HepG2 (cell line): ENCODE data around the gene TTC19. TPM values are rescaled to one million over a fixed set of nuclear protein-coding genes. Genes with fewer than 3 reads are reported as not detected.

Source experiments
- ATAC-seq: fragments of 200-7000 bp; cut with Tn5 transposase; 3 replicates; pipeline ENCODE4 v1.9.1; 2020; ENCODE audit warnings: mild to moderate bottlenecking, moderate library complexity
- BruUV-seq: library from RNA; stranded (reverse); fragments of 400-500 nt; replicated peaks from 2 replicates; lab custom pipeline; 2021; lab: Mats Ljungman, UMichigan
- CTCF ChIA-PET: fragments of 300-600 bp; formaldehyde crosslinking; extraction: SDS; loops from one replicate; lab custom pipeline; 2021; ENCODE audit warnings: low total read pairs, inconsistent platforms, low intra/inter-chr PET ratio; lab: Yijun Ruan, JAX
- POLR2A ChIA-PET: fragments of 350-600 bp; sonication (Branson Sonifier 250); formaldehyde crosslinking; loops from one replicate; lab custom pipeline; 2020; ENCODE audit warnings: antibody characterized with exemption, inconsistent platforms; lab: Yijun Ruan, JAX
- DNase-seq: peaks from one replicate; pipeline ENCODE4 v3.0.0-alpha.2; 2015; ENCODE audit warnings: low spot score
- FAIRE-seq: peaks from 3 replicates; lab custom pipeline; 2011; peaks lifted over from hg19 to GRCh38; lab: Jason Lieb, UNC
- H2AFZ ChIP-seq: one replicate; pipeline ENCODE4 v1.6.1; 2011; ENCODE audit warnings: low read length, inconsistent platforms
- H3K27ac ChIP-seq: fragments of 300-600 bp; 3 replicates; pipeline ENCODE4 v1.8.0; 2011; ENCODE audit warnings: mixed run types, mild to moderate bottlenecking, mixed read lengths, low read length, inconsistent platforms; ENCODE audit not compliant: insufficient read depth; ENCODE audit errors: extremely low read length
- H3K27me3 ChIP-seq, 2 experiments: fragments of 200-600 bp in 1 of 2; 2 replicates in 1 of 2; 3 replicates in 1 of 2; pipeline versions ENCODE4 v1.6.0 to v1.8.0; 2011; ENCODE audit warnings: low read length in 2 of 2, mild to moderate bottlenecking in 2 of 2, moderate library complexity in 2 of 2, inconsistent platforms in 1 of 2; ENCODE audit not compliant: insufficient read depth in 2 of 2, control insufficient read depth in 1 of 2
- H3K36me3 ChIP-seq, 2 experiments: fragments of 200-600 bp in 1 of 2; replicated peaks in 1 of 2; 2 replicates in 1 of 2; 3 replicates in 1 of 2; pipeline versions ENCODE4 v1.5.1 to v1.8.0; 2011; ENCODE audit warnings: low read length in 2 of 2, inconsistent platforms in 1 of 2; ENCODE audit not compliant: insufficient read depth in 2 of 2, control insufficient read depth in 1 of 2
- H3K4me1 ChIP-seq: 2 replicates; pipeline ENCODE4 v1.5.1; 2012; ENCODE audit warnings: low read length, inconsistent platforms; ENCODE audit not compliant: insufficient read depth
- H3K4me2 ChIP-seq: 2 replicates; pipeline ENCODE4 v1.6.0; 2011; ENCODE audit warnings: low read depth, low read length, inconsistent platforms
- H3K4me3 ChIP-seq, 3 experiments: fragments of 200-600 bp in 1 of 3; sonication (generic), shearing (Covaris generic) in 1 of 3; replicated peaks in 1 of 3; 2 replicates each; pipeline ENCODE4 v1.5.1; 2011 to 2016; ENCODE audit warnings: low read length in 3 of 3, inconsistent platforms in 2 of 3, low read depth in 2 of 3, mild to moderate bottlenecking in 2 of 3, control low read depth in 1 of 3, mixed read lengths in 1 of 3; ENCODE audit not compliant: insufficient read depth in 1 of 3
- H3K79me2 ChIP-seq: one replicate; pipeline ENCODE4 v1.6.1; 2011; ENCODE audit warnings: low read length, inconsistent platforms; ENCODE audit not compliant: insufficient read depth
- H3K9ac ChIP-seq: 2 replicates; pipeline ENCODE4 v1.6.0; 2011; ENCODE audit warnings: mild to moderate bottlenecking, low read depth, low read length, inconsistent platforms; ENCODE audit not compliant: insufficient read depth
- H3K9me3 ChIP-seq: 2 replicates; pipeline ENCODE4 v1.5.1; 2012; ENCODE audit warnings: mild to moderate bottlenecking, low read length
- H4K20me1 ChIP-seq: 2 replicates; pipeline ENCODE4 v1.6.0; 2011; ENCODE audit warnings: inconsistent platforms, mild to moderate bottlenecking, low read length, moderate library complexity; ENCODE audit not compliant: insufficient read depth
- DMAP1 ChIP-seq: IDR thresholded peaks from 2 replicates; pipeline ENCODE4 v1.6.1; 2016
- EEA1 ChIP-seq: sonication (generic); formaldehyde crosslinking; IDR thresholded peaks from 2 replicates; pipeline ENCODE4 v1.5.1; 2020; ENCODE audit warnings: mild to moderate bottlenecking, missing genetic modification reagents, borderline replicate concordance
- FOSL2 ChIP-seq: sonication (generic); formaldehyde crosslinking; IDR thresholded peaks from 2 replicates; pipeline ENCODE4 v1.4.0; 2020; ENCODE audit warnings: missing genetic modification reagents
- NFYC ChIP-seq: IDR thresholded peaks from 2 replicates; pipeline ENCODE4 v1.6.1; 2016; ENCODE audit warnings: missing genetic modification reagents, missing compliant biosample characterization
- RFXANK ChIP-seq: IDR thresholded peaks from 2 replicates; pipeline ENCODE4 v1.6.1; 2016
- SAP130 ChIP-seq: IDR thresholded peaks from 2 replicates; pipeline ENCODE4 v1.6.1; 2016; ENCODE audit warnings: low read depth
- SMAD9 ChIP-seq: sonication (generic); formaldehyde crosslinking; IDR thresholded peaks from 2 replicates; pipeline ENCODE4 v1.5.1; 2020; ENCODE audit warnings: mild to moderate bottlenecking, missing genetic modification reagents
- SNRNP70 ChIP-seq: fragments of 200-400 bp; formaldehyde crosslinking; IDR thresholded peaks from 2 replicates; pipeline ENCODE4 v1.6.1; 2017; ENCODE audit warnings: mild to moderate bottlenecking, low read depth, low read length, moderate library complexity
- U2AF1 ChIP-seq: fragments of 200-400 bp; formaldehyde crosslinking; optimal IDR thresholded peaks from 2 replicates; pipeline ENCODE3; 2017; ENCODE audit warnings: mild to moderate bottlenecking, low read depth, low read length
- ZFP41 ChIP-seq: sonication (generic); formaldehyde crosslinking; IDR thresholded peaks from 2 replicates; pipeline ENCODE4 v1.4.0; 2020; ENCODE audit warnings: mild to moderate bottlenecking, missing genetic modification reagents, borderline replicate concordance
- ZMYM3 ChIP-seq: sonication (generic); formaldehyde crosslinking; IDR thresholded peaks from 2 replicates; pipeline ENCODE4 v1.5.1; 2020; ENCODE audit warnings: mild to moderate bottlenecking, missing genetic modification reagents
- ZNF160 ChIP-seq: sonication (generic); formaldehyde crosslinking; IDR thresholded peaks from 2 replicates; pipeline ENCODE4 v1.8.0; 2022; ENCODE audit warnings: mild to moderate bottlenecking, inconsistent platforms, missing genetic modification reagents
- ZNF256 ChIP-seq: sonication (generic); formaldehyde crosslinking; conservative IDR thresholded peaks from 2 replicates; pipeline ENCODE4 v1.4.0; 2020; ENCODE audit warnings: missing genetic modification reagents
- ZNF333 ChIP-seq: sonication (generic); formaldehyde crosslinking; IDR thresholded peaks from 2 replicates; pipeline ENCODE4 v1.4.0; 2020; ENCODE audit warnings: mild to moderate bottlenecking, missing genetic modification reagents, borderline replicate concordance
- WGBS: methylation state at CpG from one replicate; pipeline ENCODE4 v1.1.6; 2017; ENCODE audit warnings: low lambda C conversion rate; 5-methylcytosine and 5-hydroxymethylcytosine counted together
- in situ Hi-C: cut with HindIII; loops from 2 replicates; pipeline ENCODE4 v1.10.0; 2017; ENCODE audit warnings: low pct_unique_long_range_greater_than_20kb; ENCODE audit not compliant: extremely low pct_ligation_motif_present
- intact Hi-C: fragments of 100-400 bp; cut with micrococcal nuclease; formaldehyde crosslinking; loops from one replicate; pipeline ENCODE4 v1.10.0; 2022; ENCODE audit not compliant: unreplicated experiment
- polyA plus RNA-seq, 8 experiments: library from polyadenylated mRNA; depleted of rRNA in 3 of 8; stranded (reverse) in 7 of 8; unstranded in 1 of 8; fragments of >200 nt; fragmentation: Illumina TruSeq in 4 of 8; extraction: Trizol in 4 of 8; gene quantifications; 2 replicates each; pipeline versions ENCODE4 v1.2.1 to v1.2.3, GENCODE V29; 2011 to 2016; ENCODE audit warnings: low read depth in 4 of 8, missing spikeins in 1 of 8, mixed read lengths in 1 of 8; ENCODE audit not compliant: insufficient read depth in 1 of 8
- total RNA-seq, 5 experiments: library from RNA; depleted of rRNA; stranded (reverse); fragments of >200 nt; fragmentation: Illumina TruSeq; extraction: Trizol; gene quantifications; 2 replicates each; pipeline ENCODE4 v1.2.3, GENCODE V29; 2016; ENCODE audit warnings: low read depth in 1 of 5
- TF ChIP-seq, protein P1 (sequence below): sonication (generic); formaldehyde crosslinking; IDR thresholded peaks from 2 replicates; pipeline ENCODE4 v1.9.0; 2021; ENCODE audit warnings: missing genetic modification reagents, borderline replicate concordance
- TF ChIP-seq, protein P2 (sequence below): sonication (generic); formaldehyde crosslinking; IDR thresholded peaks from 2 replicates; pipeline ENCODE4 v1.5.0; 2020; ENCODE audit warnings: missing genetic modification reagents
- TF ChIP-seq, protein P3 (sequence below): sonication (generic); formaldehyde crosslinking; IDR thresholded peaks from 2 replicates; pipeline ENCODE4 v1.5.0; 2020; ENCODE audit warnings: missing genetic modification reagents
- TF ChIP-seq, protein P4 (sequence below): sonication (generic); formaldehyde crosslinking; IDR thresholded peaks from 2 replicates; pipeline ENCODE4 v1.4.0; 2020; ENCODE audit warnings: mild to moderate bottlenecking, missing genetic modification reagents

TTC19 gene
- total and polyA plus RNA-seq, 2 of the 13 experiments (the other 11 are each of a cell fraction or from before 2014, with no cell fraction given), result 4.4 to 24.3 TPM

DNA sequence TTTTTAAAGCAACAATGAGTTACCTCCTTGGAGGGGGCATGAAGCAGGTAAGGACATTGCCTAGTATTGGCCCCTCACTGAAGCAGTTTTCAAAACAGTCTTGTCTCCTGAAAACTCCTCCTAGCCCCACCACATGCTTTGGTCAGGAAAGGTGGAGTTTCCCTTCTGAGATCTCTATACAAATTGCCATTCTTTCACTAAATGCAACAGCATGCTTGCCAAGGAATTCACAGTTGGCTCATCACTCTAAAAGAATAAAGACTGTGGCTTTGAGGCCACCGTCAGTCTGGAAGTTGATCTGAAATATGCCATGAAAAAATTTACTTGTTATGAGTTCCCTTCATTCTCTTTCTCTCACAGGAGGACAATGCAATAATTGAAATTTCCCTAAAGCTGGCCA lies 4.2 kb downstream of the TTC19 start:
- in situ Hi-C loops (no loop called here), intact Hi-C loops (no loop called here)
- no peak for ATAC-seq
- Histone ChIP-seq H3K27me3 (no peaks in the 10 kb centered on the region; a peak in 1 of 5 replicates), H3K4me3 (no peak overlapping the region), H3K9ac (no peak overlapping the region), H4K20me1 (no peaks in the 10 kb centered on the region), H3K4me2 (no peak overlapping the region), H3K9me3 (no peaks in the 10 kb centered on the region), H3K27ac (no peak overlapping the region), H3K79me2 (peaks cover 21% of the 10 kb centered on the region), H3K36me3 (peaks cover 23 to 67% of the 10 kb centered on the region in 2 experiments), H2AFZ (no peak overlapping the region), H3K4me1 (peaks cover 20% of the 10 kb centered on the region)
- ChIA-PET CTCF (no interaction called here), POLR2A (no interaction called here)
- 95% methylated on average over 1 of the region's 1 CpG for WGBS
- no TSS peak for BruUV-seq
- no peak for FAIRE-seq
- no peak for DNase-seq
- TF ChIP-seq, protein P1, sequence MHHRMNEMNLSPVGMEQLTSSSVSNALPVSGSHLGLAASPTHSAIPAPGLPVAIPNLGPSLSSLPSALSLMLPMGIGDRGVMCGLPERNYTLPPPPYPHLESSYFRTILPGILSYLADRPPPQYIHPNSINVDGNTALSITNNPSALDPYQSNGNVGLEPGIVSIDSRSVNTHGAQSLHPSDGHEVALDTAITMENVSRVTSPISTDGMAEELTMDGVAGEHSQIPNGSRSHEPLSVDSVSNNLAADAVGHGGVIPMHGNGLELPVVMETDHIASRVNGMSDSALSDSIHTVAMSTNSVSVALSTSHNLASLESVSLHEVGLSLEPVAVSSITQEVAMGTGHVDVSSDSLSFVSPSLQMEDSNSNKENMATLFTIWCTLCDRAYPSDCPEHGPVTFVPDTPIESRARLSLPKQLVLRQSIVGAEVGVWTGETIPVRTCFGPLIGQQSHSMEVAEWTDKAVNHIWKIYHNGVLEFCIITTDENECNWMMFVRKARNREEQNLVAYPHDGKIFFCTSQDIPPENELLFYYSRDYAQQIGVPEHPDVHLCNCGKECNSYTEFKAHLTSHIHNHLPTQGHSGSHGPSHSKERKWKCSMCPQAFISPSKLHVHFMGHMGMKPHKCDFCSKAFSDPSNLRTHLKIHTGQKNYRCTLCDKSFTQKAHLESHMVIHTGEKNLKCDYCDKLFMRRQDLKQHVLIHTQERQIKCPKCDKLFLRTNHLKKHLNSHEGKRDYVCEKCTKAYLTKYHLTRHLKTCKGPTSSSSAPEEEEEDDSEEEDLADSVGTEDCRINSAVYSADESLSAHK (CRISPR knock-in tag), result no peak
- TF ChIP-seq EEA1 (CRISPR knock-in tag), result no peak
- TF ChIP-seq NFYC (CRISPR knock-in tag), result no peak
- TF ChIP-seq SMAD9 (CRISPR knock-in tag), result no peak
- no peak for TF ChIP-seq ZMYM3 (CRISPR knock-in tag)
- no peak for TF ChIP-seq ZNF333 (CRISPR knock-in tag)
- no peak for TF ChIP-seq SNRNP70
- no peak for TF ChIP-seq DMAP1 (CRISPR knock-in tag)
- no peak for TF ChIP-seq FOSL2
- TF ChIP-seq ZNF256 (CRISPR knock-in tag), result no peak
- no peak for TF ChIP-seq U2AF1
- no peak for TF ChIP-seq ZFP41 (CRISPR knock-in tag)
- TF ChIP-seq, protein P2, sequence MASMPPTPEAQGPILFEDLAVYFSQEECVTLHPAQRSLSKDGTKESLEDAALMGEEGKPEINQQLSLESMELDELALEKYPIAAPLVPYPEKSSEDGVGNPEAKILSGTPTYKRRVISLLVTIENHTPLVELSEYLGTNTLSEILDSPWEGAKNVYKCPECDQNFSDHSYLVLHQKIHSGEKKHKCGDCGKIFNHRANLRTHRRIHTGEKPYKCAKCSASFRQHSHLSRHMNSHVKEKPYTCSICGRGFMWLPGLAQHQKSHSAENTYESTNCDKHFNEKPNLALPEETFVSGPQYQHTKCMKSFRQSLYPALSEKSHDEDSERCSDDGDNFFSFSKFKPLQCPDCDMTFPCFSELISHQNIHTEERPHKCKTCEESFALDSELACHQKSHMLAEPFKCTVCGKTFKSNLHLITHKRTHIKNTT (CRISPR knock-in tag), result no peak
- TF ChIP-seq, protein P3, sequence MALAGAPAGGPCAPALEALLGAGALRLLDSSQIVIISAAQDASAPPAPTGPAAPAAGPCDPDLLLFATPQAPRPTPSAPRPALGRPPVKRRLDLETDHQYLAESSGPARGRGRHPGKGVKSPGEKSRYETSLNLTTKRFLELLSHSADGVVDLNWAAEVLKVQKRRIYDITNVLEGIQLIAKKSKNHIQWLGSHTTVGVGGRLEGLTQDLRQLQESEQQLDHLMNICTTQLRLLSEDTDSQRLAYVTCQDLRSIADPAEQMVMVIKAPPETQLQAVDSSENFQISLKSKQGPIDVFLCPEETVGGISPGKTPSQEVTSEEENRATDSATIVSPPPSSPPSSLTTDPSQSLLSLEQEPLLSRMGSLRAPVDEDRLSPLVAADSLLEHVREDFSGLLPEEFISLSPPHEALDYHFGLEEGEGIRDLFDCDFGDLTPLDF, result no peak
- TF ChIP-seq RFXANK, result no peak
- TF ChIP-seq SAP130, result no peak
- TF ChIP-seq, protein P4, sequence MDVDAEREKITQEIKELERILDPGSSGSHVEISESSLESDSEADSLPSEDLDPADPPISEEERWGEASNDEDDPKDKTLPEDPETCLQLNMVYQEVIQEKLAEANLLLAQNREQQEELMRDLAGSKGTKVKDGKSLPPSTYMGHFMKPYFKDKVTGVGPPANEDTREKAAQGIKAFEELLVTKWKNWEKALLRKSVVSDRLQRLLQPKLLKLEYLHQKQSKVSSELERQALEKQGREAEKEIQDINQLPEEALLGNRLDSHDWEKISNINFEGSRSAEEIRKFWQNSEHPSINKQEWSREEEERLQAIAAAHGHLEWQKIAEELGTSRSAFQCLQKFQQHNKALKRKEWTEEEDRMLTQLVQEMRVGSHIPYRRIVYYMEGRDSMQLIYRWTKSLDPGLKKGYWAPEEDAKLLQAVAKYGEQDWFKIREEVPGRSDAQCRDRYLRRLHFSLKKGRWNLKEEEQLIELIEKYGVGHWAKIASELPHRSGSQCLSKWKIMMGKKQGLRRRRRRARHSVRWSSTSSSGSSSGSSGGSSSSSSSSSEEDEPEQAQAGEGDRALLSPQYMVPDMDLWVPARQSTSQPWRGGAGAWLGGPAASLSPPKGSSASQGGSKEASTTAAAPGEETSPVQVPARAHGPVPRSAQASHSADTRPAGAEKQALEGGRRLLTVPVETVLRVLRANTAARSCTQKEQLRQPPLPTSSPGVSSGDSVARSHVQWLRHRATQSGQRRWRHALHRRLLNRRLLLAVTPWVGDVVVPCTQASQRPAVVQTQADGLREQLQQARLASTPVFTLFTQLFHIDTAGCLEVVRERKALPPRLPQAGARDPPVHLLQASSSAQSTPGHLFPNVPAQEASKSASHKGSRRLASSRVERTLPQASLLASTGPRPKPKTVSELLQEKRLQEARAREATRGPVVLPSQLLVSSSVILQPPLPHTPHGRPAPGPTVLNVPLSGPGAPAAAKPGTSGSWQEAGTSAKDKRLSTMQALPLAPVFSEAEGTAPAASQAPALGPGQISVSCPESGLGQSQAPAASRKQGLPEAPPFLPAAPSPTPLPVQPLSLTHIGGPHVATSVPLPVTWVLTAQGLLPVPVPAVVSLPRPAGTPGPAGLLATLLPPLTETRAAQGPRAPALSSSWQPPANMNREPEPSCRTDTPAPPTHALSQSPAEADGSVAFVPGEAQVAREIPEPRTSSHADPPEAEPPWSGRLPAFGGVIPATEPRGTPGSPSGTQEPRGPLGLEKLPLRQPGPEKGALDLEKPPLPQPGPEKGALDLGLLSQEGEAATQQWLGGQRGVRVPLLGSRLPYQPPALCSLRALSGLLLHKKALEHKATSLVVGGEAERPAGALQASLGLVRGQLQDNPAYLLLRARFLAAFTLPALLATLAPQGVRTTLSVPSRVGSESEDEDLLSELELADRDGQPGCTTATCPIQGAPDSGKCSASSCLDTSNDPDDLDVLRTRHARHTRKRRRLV (CRISPR knock-in tag), result no peak
- TF ChIP-seq ZNF160 (CRISPR knock-in tag), result no peak
